ENCODE data around the gene USP53.
"Not testable (repeated sequence)": the region's sequence is repeated elsewhere in the genome, so short reads cannot be mapped to it uniquely, and the experiment has no call there.

The USP53 gene

DNA sequence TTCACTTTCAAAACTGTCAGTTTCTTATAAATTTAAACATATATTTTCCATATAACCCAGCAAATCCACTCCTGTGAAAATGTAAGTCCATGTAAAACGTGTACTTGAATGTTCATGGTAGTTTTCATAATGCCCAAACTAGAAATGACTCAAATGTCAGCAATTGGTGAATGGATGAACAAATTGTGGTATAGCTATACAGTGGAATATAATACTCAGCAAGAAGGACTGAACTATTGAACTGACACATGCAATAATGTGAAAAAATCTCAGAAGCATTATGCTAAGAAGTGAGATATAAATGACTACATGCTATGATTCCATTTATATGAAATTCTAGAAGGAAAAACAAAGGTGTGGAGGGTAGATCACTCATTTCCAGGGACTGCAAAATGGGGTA, 52.2 kb downstream of the USP53 start:
- no peak for DNase-seq (ENCODE audit: low read depth)
- TF ChIP-seq, protein P1, sequence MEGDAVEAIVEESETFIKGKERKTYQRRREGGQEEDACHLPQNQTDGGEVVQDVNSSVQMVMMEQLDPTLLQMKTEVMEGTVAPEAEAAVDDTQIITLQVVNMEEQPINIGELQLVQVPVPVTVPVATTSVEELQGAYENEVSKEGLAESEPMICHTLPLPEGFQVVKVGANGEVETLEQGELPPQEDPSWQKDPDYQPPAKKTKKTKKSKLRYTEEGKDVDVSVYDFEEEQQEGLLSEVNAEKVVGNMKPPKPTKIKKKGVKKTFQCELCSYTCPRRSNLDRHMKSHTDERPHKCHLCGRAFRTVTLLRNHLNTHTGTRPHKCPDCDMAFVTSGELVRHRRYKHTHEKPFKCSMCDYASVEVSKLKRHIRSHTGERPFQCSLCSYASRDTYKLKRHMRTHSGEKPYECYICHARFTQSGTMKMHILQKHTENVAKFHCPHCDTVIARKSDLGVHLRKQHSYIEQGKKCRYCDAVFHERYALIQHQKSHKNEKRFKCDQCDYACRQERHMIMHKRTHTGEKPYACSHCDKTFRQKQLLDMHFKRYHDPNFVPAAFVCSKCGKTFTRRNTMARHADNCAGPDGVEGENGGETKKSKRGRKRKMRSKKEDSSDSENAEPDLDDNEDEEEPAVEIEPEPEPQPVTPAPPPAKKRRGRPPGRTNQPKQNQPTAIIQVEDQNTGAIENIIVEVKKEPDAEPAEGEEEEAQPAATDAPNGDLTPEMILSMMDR (IDR thresholded peaks at IDR 0.05; ENCODE audit: insufficient read depth, low read depth, low read length, missing control alignments) = no peak
- H3K4me3 ChIP-seq (ENCODE audit: low read length) = no peak overlapping the region

DNA sequence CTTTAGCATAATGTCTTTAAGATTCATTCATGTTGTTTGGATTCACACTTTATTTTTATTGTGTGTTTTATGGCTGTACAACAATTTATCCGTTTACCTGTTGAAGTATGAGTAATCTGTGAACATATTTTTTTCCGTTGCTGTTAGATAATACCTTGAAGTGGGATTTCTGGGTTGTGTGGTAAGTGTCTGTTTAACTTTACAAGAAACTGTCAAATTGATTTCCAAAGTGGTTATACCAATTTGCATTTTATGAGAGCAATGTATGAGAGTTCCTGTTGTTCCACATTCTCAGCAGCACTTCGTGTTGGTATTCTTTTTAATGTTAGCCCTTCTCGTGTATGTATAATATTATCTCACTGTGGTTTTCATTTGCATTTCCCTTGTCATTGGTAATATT, 53.6 kb downstream of the USP53 start:
- no peak for DNase-seq (ENCODE audit: low read depth)
- TF ChIP-seq, protein P1 (IDR thresholded peaks at IDR 0.05; ENCODE audit: insufficient read depth, low read depth, low read length, missing control alignments) = no peak
- no peak overlapping the region for H3K4me3 ChIP-seq (ENCODE audit: low read length)

DNA sequence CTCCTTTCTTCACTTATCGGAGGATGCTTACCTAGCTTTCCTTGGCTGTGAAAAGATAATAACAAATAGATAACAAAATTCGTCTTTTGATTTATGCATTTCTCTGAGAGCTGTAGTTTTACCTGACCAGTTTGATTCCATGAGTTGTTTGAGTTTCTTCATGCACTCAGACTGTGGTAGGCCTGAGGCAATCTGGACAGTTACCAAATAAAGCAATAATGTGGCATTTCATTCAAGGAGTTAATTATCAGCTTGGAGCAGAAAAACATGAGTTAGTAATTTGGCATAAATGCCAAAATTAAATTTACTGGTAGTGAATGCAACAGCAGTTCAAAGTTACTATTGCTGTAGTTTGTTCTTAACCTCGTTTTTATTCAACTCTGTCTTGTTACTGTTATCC, 56.0 kb downstream of the USP53 start:
- peak; percentile 42 for DNase-seq (ENCODE audit: low read depth)
- no peak overlapping the region for H3K4me3 ChIP-seq (ENCODE audit: low read length)
- TF ChIP-seq, protein P1 (IDR thresholded peaks at IDR 0.05; ENCODE audit: insufficient read depth, low read depth, low read length, missing control alignments) = no peak

DNA sequence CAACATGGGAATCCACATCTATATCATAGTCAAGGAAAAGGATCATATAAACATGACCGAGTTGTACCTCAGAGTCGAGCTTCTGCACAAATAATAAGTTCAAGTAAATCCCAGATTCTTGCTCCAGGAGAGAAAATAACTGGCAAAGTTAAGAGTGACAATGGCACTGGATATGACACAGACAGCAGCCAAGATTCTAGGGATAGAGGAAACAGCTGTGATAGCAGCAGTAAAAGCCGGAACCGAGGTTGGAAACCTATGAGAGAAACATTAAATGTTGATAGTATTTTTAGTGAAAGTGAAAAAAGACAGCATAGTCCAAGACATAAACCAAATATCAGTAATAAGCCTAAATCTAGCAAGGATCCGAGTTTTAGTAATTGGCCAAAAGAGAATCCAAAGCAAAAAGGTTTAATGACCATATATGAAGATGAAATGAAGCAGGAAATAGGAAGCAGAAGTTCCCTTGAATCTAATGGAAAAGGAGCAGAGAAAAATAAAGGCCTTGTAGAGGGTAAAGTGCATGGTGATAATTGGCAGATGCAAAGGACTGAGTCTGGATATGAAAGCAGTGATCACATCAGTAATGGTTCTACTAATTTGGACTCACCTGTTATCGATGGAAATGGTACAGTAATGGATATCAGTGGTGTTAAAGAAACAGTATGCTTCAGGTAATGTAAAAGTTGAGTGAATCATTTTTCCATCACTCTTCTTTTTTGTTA, 59.0 kb downstream of the USP53 start:
- no peak for DNase-seq (ENCODE audit: low read depth)
- H3K4me3 ChIP-seq (ENCODE audit: low read length) = no peak overlapping the region
- TF ChIP-seq, protein P1 (IDR thresholded peaks at IDR 0.05; ENCODE audit: insufficient read depth, low read depth, low read length, missing control alignments) = no peak

DNA sequence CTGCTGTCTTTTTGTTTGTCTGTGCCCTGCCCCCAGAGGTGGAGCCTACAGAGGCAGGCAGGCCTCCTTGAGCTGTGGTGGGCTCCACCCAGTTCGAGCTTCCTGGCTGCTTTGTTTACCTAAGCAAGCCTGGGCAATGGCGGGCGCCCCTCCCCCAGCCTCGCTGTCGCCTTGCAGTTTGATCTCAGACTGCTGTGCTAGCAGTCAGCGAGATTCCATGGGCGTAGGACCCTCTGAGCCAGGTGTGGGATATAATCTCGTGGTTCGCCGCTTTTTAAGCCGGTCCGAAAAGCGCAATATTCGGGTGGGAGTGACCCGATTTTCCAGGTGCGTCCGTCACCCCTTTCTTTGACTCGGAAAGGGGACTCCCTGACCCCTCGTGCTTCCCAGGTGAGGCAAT, 67.0 kb downstream of the USP53 start:
- not testable (repeated sequence) for DNase-seq (ENCODE audit: low read depth); H3K4me3 ChIP-seq (ENCODE audit: low read length)

DNA sequence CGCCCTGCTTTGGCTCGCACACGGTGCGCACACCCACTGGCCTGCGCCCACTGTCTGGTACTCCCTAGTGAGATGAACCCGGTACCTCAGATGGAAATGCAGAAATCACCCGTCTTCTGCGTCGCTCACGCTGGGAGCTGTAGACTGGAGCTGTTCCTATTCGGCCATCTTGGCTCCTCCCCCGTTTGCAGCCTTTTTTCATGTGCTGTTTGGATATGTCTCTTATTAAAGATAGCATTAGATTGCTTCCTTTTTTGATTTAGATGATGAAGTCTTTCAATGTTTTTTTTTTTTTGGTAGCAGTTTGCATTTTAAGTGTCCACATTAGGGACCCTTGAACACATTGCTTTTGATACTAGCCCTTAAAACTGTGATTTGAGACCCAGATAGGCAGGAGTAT, 67.4 kb downstream of the USP53 start:
- not testable (repeated sequence) for DNase-seq (ENCODE audit: low read depth); H3K4me3 ChIP-seq (ENCODE audit: low read length)

DNA sequence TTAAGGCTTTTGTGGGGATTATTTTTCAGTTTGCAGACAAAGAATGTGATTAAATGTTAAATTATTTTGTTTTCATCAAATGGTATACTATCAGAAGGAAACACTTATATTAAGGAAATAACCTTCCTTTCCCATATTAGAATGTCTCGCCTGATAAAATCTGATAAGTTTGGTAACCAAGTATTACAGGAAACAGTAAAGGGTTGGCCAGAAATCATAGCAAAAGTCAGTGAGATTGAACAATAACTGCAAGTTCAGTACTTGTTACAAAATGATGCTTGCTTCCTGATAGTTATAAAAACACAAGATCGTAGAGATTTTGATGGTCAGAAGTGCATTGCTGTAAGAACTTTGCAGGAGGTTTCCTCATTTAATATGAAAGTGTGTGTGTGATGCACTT, 68.9 kb downstream of the USP53 start:
- no peak for DNase-seq (ENCODE audit: low read depth)
- no peak overlapping the region for H3K4me3 ChIP-seq (ENCODE audit: low read length)
- TF ChIP-seq, protein P1 (IDR thresholded peaks at IDR 0.05; ENCODE audit: insufficient read depth, low read depth, low read length, missing control alignments) = no peak

All from epithelial cell of esophagus (primary cell).